ENCODE data around the gene CEP192. TPM values are rescaled to one million over a fixed set of nuclear protein-coding genes. Genes with fewer than 3 reads are reported as not detected.
A peak's percentile ranks its signal among the peaks of the same experiment; 100 is the strongest.

The CEP192 gene
- total RNA-seq, 1 donor from 2014 or later = 31.2 TPM

- no peak for DNase-seq (ENCODE audit: low spot score)
- peaks cover 8% of the 10 kb centered on the region for H3K9me3 Mint-ChIP-seq
- intact Hi-C loops (cut with micrococcal nuclease) = no loop called here
- no peak overlapping the region for H3K27ac Mint-ChIP-seq
- H3K4me1 Mint-ChIP-seq (ENCODE audit: low read depth) = peaks cover 25% of the 10 kb centered on the region
- H3K4me3 Mint-ChIP-seq = no peak overlapping the region
- H3K27me3 Mint-ChIP-seq (ENCODE audit: insufficient read depth) = no peaks in the 10 kb centered on the region
- H3K36me3 Mint-ChIP-seq (ENCODE audit: low read depth) = peaks cover 69% of the 10 kb centered on the region
Measured at GRCh38 chr18:13018374-13018773, 27.2 kb downstream of the CEP192 start.

- Mint-ChIP-seq H3K4me3 (no peak overlapping the region), H3K27ac (peak overlapping the region; percentile 26), H3K4me1 (ENCODE audit: low read depth) (peaks cover 25% of the 10 kb centered on the region), H3K36me3 (ENCODE audit: low read depth) (peaks cover 76% of the 10 kb centered on the region), H3K9me3 (peaks cover 8% of the 10 kb centered on the region), H3K27me3 (ENCODE audit: insufficient read depth) (no peaks in the 10 kb centered on the region)
- DNase-seq (ENCODE audit: low spot score) = no peak
- intact Hi-C loops (cut with micrococcal nuclease) = no loop called here
Measured at GRCh38 chr18:13019301-13019700, 28.1 kb downstream of the CEP192 start.

GRCh38 chr18:13022644-13023043 lies 31.5 kb downstream of the CEP192 start:
- peaks cover 8% of the 10 kb centered on the region for H3K9me3 Mint-ChIP-seq
- no peaks in the 10 kb centered on the region for H3K27me3 Mint-ChIP-seq (ENCODE audit: insufficient read depth)
- H3K4me1 Mint-ChIP-seq (ENCODE audit: low read depth) = peaks cover 35% of the 10 kb centered on the region
- peaks cover 63% of the 10 kb centered on the region for H3K36me3 Mint-ChIP-seq (ENCODE audit: low read depth)
- no peak for DNase-seq (ENCODE audit: low spot score)
- no peak overlapping the region for H3K4me3 Mint-ChIP-seq
- intact Hi-C loops (cut with micrococcal nuclease) = no loop called here
- no peak overlapping the region for H3K27ac Mint-ChIP-seq

GRCh38 chr18:13025233-13025632 lies 34.1 kb downstream of the CEP192 start:
- DNase-seq (ENCODE audit: low spot score) = no peak
- H3K4me1 Mint-ChIP-seq (ENCODE audit: low read depth) = peaks cover 25% of the 10 kb centered on the region
- peaks cover 53% of the 10 kb centered on the region for H3K36me3 Mint-ChIP-seq (ENCODE audit: low read depth)
- no peak overlapping the region for H3K4me3 Mint-ChIP-seq
- no peaks in the 10 kb centered on the region for H3K27me3 Mint-ChIP-seq (ENCODE audit: insufficient read depth)
- intact Hi-C loops (cut with micrococcal nuclease) = no loop called here
- H3K27ac Mint-ChIP-seq = no peak overlapping the region
- peaks cover 8% of the 10 kb centered on the region for H3K9me3 Mint-ChIP-seq

- Mint-ChIP-seq H3K36me3 (ENCODE audit: low read depth) (peaks cover 51% of the 10 kb centered on the region), H3K27me3 (ENCODE audit: insufficient read depth) (no peaks in the 10 kb centered on the region), H3K4me1 (ENCODE audit: low read depth) (peaks cover 14% of the 10 kb centered on the region), H3K9me3 (peaks cover 8% of the 10 kb centered on the region), H3K4me3 (no peak overlapping the region), H3K27ac (peak overlapping the region; percentile 29)
- DNase-seq (ENCODE audit: low spot score) = no peak
- intact Hi-C loops (cut with micrococcal nuclease) = no loop called here
Measured at GRCh38 chr18:13026583-13027270, 35.6 kb downstream of the CEP192 start.

- H3K4me3 Mint-ChIP-seq = no peak overlapping the region
- H3K9me3 Mint-ChIP-seq = no peaks in the 10 kb centered on the region
- no peak for DNase-seq (ENCODE audit: low spot score)
- H3K27me3 Mint-ChIP-seq (ENCODE audit: insufficient read depth) = no peaks in the 10 kb centered on the region
- H3K36me3 Mint-ChIP-seq (ENCODE audit: low read depth) = peaks cover 48% of the 10 kb centered on the region
- peaks cover 19% of the 10 kb centered on the region for H3K4me1 Mint-ChIP-seq (ENCODE audit: low read depth)
- intact Hi-C loops (cut with micrococcal nuclease) = no loop called here
- no peak overlapping the region for H3K27ac Mint-ChIP-seq
Measured at GRCh38 chr18:13028869-13029268, 37.7 kb downstream of the CEP192 start.

GRCh38 chr18:13032173-13032572 lies 41.0 kb downstream of the CEP192 start:
- Mint-ChIP-seq H3K9me3 (no peaks in the 10 kb centered on the region), H3K27ac (peak overlapping the region; percentile 3), H3K4me3 (no peak overlapping the region), H3K36me3 (ENCODE audit: low read depth) (peaks cover 37% of the 10 kb centered on the region), H3K27me3 (ENCODE audit: insufficient read depth) (no peaks in the 10 kb centered on the region), H3K4me1 (ENCODE audit: low read depth) (peaks cover 9% of the 10 kb centered on the region)
- no peak for DNase-seq (ENCODE audit: low spot score)
- intact Hi-C loops (cut with micrococcal nuclease) = no loop called here

- Mint-ChIP-seq H3K9me3 (no peaks in the 10 kb centered on the region), H3K36me3 (ENCODE audit: low read depth) (peaks cover 42% of the 10 kb centered on the region), H3K4me3 (no peak overlapping the region), H3K27ac (no peak overlapping the region), H3K4me1 (ENCODE audit: low read depth) (peaks cover 9% of the 10 kb centered on the region), H3K27me3 (ENCODE audit: insufficient read depth) (no peaks in the 10 kb centered on the region)
- DNase-seq (ENCODE audit: low spot score) = no peak
- intact Hi-C loops (cut with micrococcal nuclease) = no loop called here
Measured at GRCh38 chr18:13035249-13035914, 44.2 kb downstream of the CEP192 start.

- Mint-ChIP-seq H3K27me3 (ENCODE audit: insufficient read depth) (no peaks in the 10 kb centered on the region), H3K4me1 (ENCODE audit: low read depth) (peaks cover 6% of the 10 kb centered on the region), H3K4me3 (no peak overlapping the region), H3K27ac (no peak overlapping the region), H3K36me3 (ENCODE audit: low read depth) (peaks cover 37% of the 10 kb centered on the region), H3K9me3 (no peaks in the 10 kb centered on the region)
- DNase-seq (ENCODE audit: low spot score) = no peak
- intact Hi-C loops (cut with micrococcal nuclease) = no loop called here
Measured at GRCh38 chr18:13036622-13037320, 45.6 kb downstream of the CEP192 start.

- intact Hi-C loops (cut with micrococcal nuclease) = no loop called here
Measured at GRCh38 chr18:13039806-13040205, 48.6 kb downstream of the CEP192 start.

GRCh38 chr18:13043066-13043465 lies 51.9 kb downstream of the CEP192 start:
- H3K36me3 Mint-ChIP-seq (ENCODE audit: low read depth) = peaks cover 55% of the 10 kb centered on the region
- H3K4me1 Mint-ChIP-seq (ENCODE audit: low read depth) = no peaks in the 10 kb centered on the region
- intact Hi-C loops (cut with micrococcal nuclease) = no loop called here
- no peak overlapping the region for H3K4me3 Mint-ChIP-seq
- no peak overlapping the region for H3K27ac Mint-ChIP-seq
- H3K9me3 Mint-ChIP-seq = no peaks in the 10 kb centered on the region
- no peak for DNase-seq (ENCODE audit: low spot score)
- H3K27me3 Mint-ChIP-seq (ENCODE audit: insufficient read depth) = no peaks in the 10 kb centered on the region

More at GRCh38 chr18:13039806-13040205, 48.6 kb downstream of the CEP192 start:
- no peaks in the 10 kb centered on the region for H3K9me3 Mint-ChIP-seq
- H3K4me3 Mint-ChIP-seq = no peak overlapping the region
- H3K4me1 Mint-ChIP-seq (ENCODE audit: low read depth) = no peaks in the 10 kb centered on the region
- no peaks in the 10 kb centered on the region for H3K27me3 Mint-ChIP-seq (ENCODE audit: insufficient read depth)
- H3K27ac Mint-ChIP-seq = no peak overlapping the region
- DNase-seq (ENCODE audit: low spot score) = no peak
- peaks cover 47% of the 10 kb centered on the region for H3K36me3 Mint-ChIP-seq (ENCODE audit: low read depth)

- no peak overlapping the region for H3K27ac Mint-ChIP-seq
- intact Hi-C loops (cut with micrococcal nuclease) = no loop called here
- peaks cover 60% of the 10 kb centered on the region for H3K36me3 Mint-ChIP-seq (ENCODE audit: low read depth)
- no peak for DNase-seq (ENCODE audit: low spot score)
- no peaks in the 10 kb centered on the region for H3K27me3 Mint-ChIP-seq (ENCODE audit: insufficient read depth)
- H3K4me1 Mint-ChIP-seq (ENCODE audit: low read depth) = peaks cover 11% of the 10 kb centered on the region
- H3K4me3 Mint-ChIP-seq = no peak overlapping the region
- H3K9me3 Mint-ChIP-seq = no peaks in the 10 kb centered on the region
Measured at GRCh38 chr18:13048061-13048595, 57.0 kb downstream of the CEP192 start.

GRCh38 chr18:13051159-13051558 lies 60.0 kb downstream of the CEP192 start:
- peaks cover 50% of the 10 kb centered on the region for H3K36me3 Mint-ChIP-seq (ENCODE audit: low read depth)
- DNase-seq (ENCODE audit: low spot score) = no peak
- H3K27me3 Mint-ChIP-seq (ENCODE audit: insufficient read depth) = no peaks in the 10 kb centered on the region
- no peak overlapping the region for H3K4me3 Mint-ChIP-seq
- no peaks in the 10 kb centered on the region for H3K9me3 Mint-ChIP-seq
- H3K27ac Mint-ChIP-seq = peak overlapping the region; percentile 32
- intact Hi-C loops (cut with micrococcal nuclease) = no loop called here
- peaks cover 11% of the 10 kb centered on the region for H3K4me1 Mint-ChIP-seq (ENCODE audit: low read depth)

Data from activated T-helper 1 cell treated with anti-CD3 and anti-CD28 coated beads, Interleukin-12 subunit alpha, Interleukin-12 subunit beta, Interleukin-2, Interleukin-4 antibody, amounts not matched to agents 30 ng/mL and 10 ng/mL and 1 ng/mL, durations not matched to agents 14 hours and 24 hours and 36 hours (primary cell).